HepG2 (cell line): ENCODE data around the gene EFCAB8. TPM values are rescaled to one million over a fixed set of nuclear protein-coding genes. Genes with fewer than 3 reads are reported as not detected.

ENCODE experiments used
- ATF3 ChIP-seq: sonication (generic); formaldehyde crosslinking; IDR thresholded peaks from 2 replicates; pipeline ENCODE4 v1.4.0; 2020; ENCODE audit warnings: missing genetic modification reagents
- ATRX ChIP-seq: sonication (generic); formaldehyde crosslinking; IDR thresholded peaks from 2 replicates; pipeline ENCODE4 v1.4.0; 2020; ENCODE audit warnings: missing genetic modification reagents, borderline replicate concordance
- CBFB ChIP-seq: sonication (generic); formaldehyde crosslinking; IDR thresholded peaks from 2 replicates; pipeline ENCODE4 v1.4.0; 2020; ENCODE audit warnings: missing genetic modification reagents
- FIP1L1 ChIP-seq: fragments of 200-400 bp; formaldehyde crosslinking; IDR thresholded peaks from 2 replicates; pipeline ENCODE4 v1.6.1; 2018; ENCODE audit warnings: low read depth, mild to moderate bottlenecking, low read length, moderate library complexity, borderline replicate concordance; ENCODE audit not compliant: insufficient read depth
- KMT2A ChIP-seq: sonication (generic); formaldehyde crosslinking; IDR thresholded peaks from 2 replicates; pipeline ENCODE4 v1.4.0; 2020; ENCODE audit warnings: missing genetic modification reagents
- MIER3 ChIP-seq: IDR thresholded peaks from 2 replicates; pipeline ENCODE4 v1.6.1; 2016; ENCODE audit warnings: missing compliant biosample characterization, borderline replicate concordance
- NFE2L2 ChIP-seq: fragments of 150-350 bp; IDR thresholded peaks from 2 replicates; pipeline ENCODE4 v1.6.1; 2014; ENCODE audit warnings: low read length
- NR2F2 ChIP-seq: IDR thresholded peaks from 2 replicates; pipeline ENCODE4 v1.6.1; 2012; ENCODE audit warnings: low read depth, inconsistent platforms, borderline replicate concordance
- NRL ChIP-seq: sonication (generic); formaldehyde crosslinking; IDR thresholded peaks from 2 replicates; pipeline ENCODE4 v1.5.0; 2020; ENCODE audit warnings: missing genetic modification reagents, mild to moderate bottlenecking, moderate library complexity, borderline replicate concordance
- PHF20 ChIP-seq: sonication (generic); formaldehyde crosslinking; IDR thresholded peaks from 2 replicates; pipeline ENCODE4 v1.5.0; 2020; ENCODE audit warnings: mild to moderate bottlenecking, missing genetic modification reagents
- SALL2 ChIP-seq: sonication (generic); formaldehyde crosslinking; IDR thresholded peaks from 2 replicates; pipeline ENCODE4 v1.8.1; 2023; ENCODE audit warnings: mild to moderate bottlenecking, missing genetic modification reagents, inconsistent platforms
- SNAPC2 ChIP-seq: sonication (generic); formaldehyde crosslinking; IDR thresholded peaks from 2 replicates; pipeline ENCODE4 v1.8.1; 2022; ENCODE audit warnings: mild to moderate bottlenecking, missing genetic modification reagents
- SOX5 ChIP-seq: IDR thresholded peaks from 2 replicates; pipeline ENCODE4 v1.6.1; 2016; ENCODE audit warnings: borderline replicate concordance
- SYNCRIP ChIP-seq: fragments of 200-400 bp; formaldehyde crosslinking; IDR thresholded peaks from 2 replicates; pipeline ENCODE4 v1.6.1; 2018; ENCODE audit warnings: mild to moderate bottlenecking, low read depth, low read length; ENCODE audit not compliant: insufficient read depth
- THRA ChIP-seq: sonication (generic); formaldehyde crosslinking; IDR thresholded peaks from 2 replicates; pipeline ENCODE4 v1.4.0; 2020; ENCODE audit warnings: missing genetic modification reagents, borderline replicate concordance
- ZNF232 ChIP-seq: sonication (generic); formaldehyde crosslinking; IDR thresholded peaks from 2 replicates; pipeline ENCODE4 v1.4.0; 2020; ENCODE audit warnings: missing genetic modification reagents, borderline replicate concordance
- ZNF256 ChIP-seq: sonication (generic); formaldehyde crosslinking; conservative IDR thresholded peaks from 2 replicates; pipeline ENCODE4 v1.4.0; 2020; ENCODE audit warnings: missing genetic modification reagents
- ZNF367 ChIP-seq: sonication (generic); formaldehyde crosslinking; IDR thresholded peaks from 2 replicates; pipeline ENCODE4 v1.4.0; 2020; ENCODE audit warnings: missing genetic modification reagents, borderline replicate concordance
- ZNF432 ChIP-seq: sonication (generic); formaldehyde crosslinking; IDR thresholded peaks from 2 replicates; pipeline ENCODE4 v1.5.0; 2020; ENCODE audit warnings: missing genetic modification reagents, mild to moderate bottlenecking, borderline replicate concordance
- ZNF772 ChIP-seq: sonication (generic); formaldehyde crosslinking; IDR thresholded peaks from 2 replicates; pipeline ENCODE4 v1.5.0; 2020; ENCODE audit warnings: mild to moderate bottlenecking, missing genetic modification reagents
- ZNF775 ChIP-seq: sonication (generic); formaldehyde crosslinking; IDR thresholded peaks from 2 replicates; pipeline ENCODE4 v1.4.0; 2020; ENCODE audit warnings: missing genetic modification reagents, mild to moderate bottlenecking, moderate library complexity, borderline replicate concordance
- ZNF780A ChIP-seq: sonication (generic); formaldehyde crosslinking; IDR thresholded peaks from 2 replicates; pipeline ENCODE4 v1.8.0; 2022; ENCODE audit warnings: mild to moderate bottlenecking, missing genetic modification reagents, moderate library complexity
- polyA plus RNA-seq, 8 experiments: library from polyadenylated mRNA; depleted of rRNA in 3 of 8; stranded (reverse) in 7 of 8; unstranded in 1 of 8; fragments of >200 nt; fragmentation: Illumina TruSeq in 4 of 8; extraction: Trizol in 4 of 8; gene quantifications; 2 replicates each; pipeline versions ENCODE4 v1.2.1 to v1.2.3, GENCODE V29; 2011 to 2016; ENCODE audit warnings: low read depth in 4 of 8, missing spikeins in 1 of 8, mixed read lengths in 1 of 8; ENCODE audit not compliant: insufficient read depth in 1 of 8
- total RNA-seq, 5 experiments: library from RNA; depleted of rRNA; stranded (reverse); fragments of >200 nt; fragmentation: Illumina TruSeq; extraction: Trizol; gene quantifications; 2 replicates each; pipeline ENCODE4 v1.2.3, GENCODE V29; 2016; ENCODE audit warnings: low read depth in 1 of 5
- TF ChIP-seq, protein P1 (sequence below): sonication (generic); formaldehyde crosslinking; IDR thresholded peaks from 2 replicates; pipeline ENCODE4 v1.5.1; 2020; ENCODE audit warnings: missing genetic modification reagents, mild to moderate bottlenecking, borderline replicate concordance
- TF ChIP-seq, protein P2 (sequence below): sonication (generic); formaldehyde crosslinking; IDR thresholded peaks from 2 replicates; pipeline ENCODE4 v1.8.0; 2023; ENCODE audit warnings: mild to moderate bottlenecking, missing genetic modification reagents
- TF ChIP-seq, protein P3 (sequence below), 2 experiments: sonication (generic) in 1 of 2; formaldehyde crosslinking in 1 of 2; IDR thresholded peaks; 2 replicates each; pipeline versions ENCODE4 v1.4.0 to v1.6.1; 2018 to 2020; ENCODE audit warnings: missing genetic modification reagents in 2 of 2, borderline replicate concordance in 1 of 2, low read depth in 1 of 2, mild to moderate bottlenecking in 1 of 2, missing biosample characterization in 1 of 2

EFCAB8 gene
- total and polyA plus RNA-seq, 2 of the 13 experiments (the other 11 are each of a cell fraction or from before 2014, with no cell fraction given): 0.15 to 0.22 TPM

DNA sequence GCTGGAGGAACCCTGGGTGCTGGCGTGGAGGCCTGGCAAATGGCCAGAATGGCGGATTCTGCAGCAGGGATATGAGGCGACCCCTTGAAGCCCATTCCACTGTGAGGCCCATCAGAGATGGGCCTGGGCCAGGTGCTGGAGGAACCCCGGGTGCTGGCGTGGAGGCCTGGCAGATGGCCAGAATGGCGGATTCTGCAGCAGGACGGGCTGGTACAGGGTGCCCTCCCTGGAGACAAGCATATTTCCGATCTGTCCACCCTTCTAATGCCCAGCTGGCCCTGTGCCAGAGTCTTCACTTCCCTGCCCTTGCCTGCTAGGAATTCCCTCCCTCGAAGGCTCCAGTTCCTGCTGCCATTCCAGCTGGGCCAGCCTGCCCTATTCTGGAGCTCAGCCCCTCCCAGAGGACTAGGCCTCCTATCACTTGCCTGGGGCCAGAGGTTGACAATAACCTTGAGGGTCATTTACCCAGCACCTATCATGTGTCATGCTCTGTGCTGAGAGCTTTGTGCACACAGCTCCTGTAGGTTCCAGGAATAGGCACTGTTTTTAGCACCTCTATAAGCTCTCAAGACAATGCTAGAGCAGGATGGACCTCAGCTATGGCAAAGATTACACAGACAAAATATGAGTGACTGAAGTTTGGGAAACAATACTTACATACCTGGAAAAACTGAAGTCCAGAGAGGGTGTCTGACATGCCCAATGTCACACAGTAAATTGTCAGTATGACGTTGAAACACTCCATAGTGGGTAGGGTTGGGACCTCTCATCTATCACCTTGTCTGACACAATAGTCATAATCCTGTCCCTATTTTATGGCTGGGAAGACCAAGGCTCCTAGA, 124.1 kb downstream of the EFCAB8 start (continued):
- no peak for TF ChIP-seq PHF20
- no peak for TF ChIP-seq ZNF256
- no peak for TF ChIP-seq ZNF772 (CRISPR knock-in tag)
- TF ChIP-seq ZNF367 (CRISPR knock-in tag): no peak
- TF ChIP-seq SNAPC2 (CRISPR knock-in tag): no peak
- TF ChIP-seq SYNCRIP: no peak
- TF ChIP-seq FIP1L1: no peak
- no peak for TF ChIP-seq CBFB (CRISPR knock-in tag)
- TF ChIP-seq NR2F2: no peak
- TF ChIP-seq SALL2: no peak
- TF ChIP-seq, protein P1, sequence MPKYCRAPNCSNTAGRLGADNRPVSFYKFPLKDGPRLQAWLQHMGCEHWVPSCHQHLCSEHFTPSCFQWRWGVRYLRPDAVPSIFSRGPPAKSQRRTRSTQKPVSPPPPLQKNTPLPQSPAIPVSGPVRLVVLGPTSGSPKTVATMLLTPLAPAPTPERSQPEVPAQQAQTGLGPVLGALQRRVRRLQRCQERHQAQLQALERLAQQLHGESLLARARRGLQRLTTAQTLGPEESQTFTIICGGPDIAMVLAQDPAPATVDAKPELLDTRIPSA (CRISPR knock-in tag): no peak
- no peak for TF ChIP-seq THRA (CRISPR knock-in tag)
- TF ChIP-seq ATF3 (CRISPR knock-in tag): no peak
- TF ChIP-seq ZNF432 (CRISPR knock-in tag): no peak
- no peak for TF ChIP-seq ZNF780A (CRISPR knock-in tag)
- no peak for TF ChIP-seq SOX5
- no peak for TF ChIP-seq ZNF232
- TF ChIP-seq ZNF775 (CRISPR knock-in tag): no peak
- TF ChIP-seq, protein P2, sequence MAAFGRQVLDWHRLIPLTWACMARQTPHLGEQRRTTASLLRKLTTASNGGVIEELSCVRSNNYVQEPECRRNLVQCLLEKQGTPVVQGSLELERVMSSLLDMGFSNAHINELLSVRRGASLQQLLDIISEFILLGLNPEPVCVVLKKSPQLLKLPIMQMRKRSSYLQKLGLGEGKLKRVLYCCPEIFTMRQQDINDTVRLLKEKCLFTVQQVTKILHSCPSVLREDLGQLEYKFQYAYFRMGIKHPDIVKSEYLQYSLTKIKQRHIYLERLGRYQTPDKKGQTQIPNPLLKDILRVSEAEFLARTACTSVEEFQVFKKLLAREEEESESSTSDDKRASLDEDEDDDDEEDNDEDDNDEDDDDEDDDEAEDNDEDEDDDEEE (CRISPR knock-in tag): no peak
- TF ChIP-seq, protein P3, sequence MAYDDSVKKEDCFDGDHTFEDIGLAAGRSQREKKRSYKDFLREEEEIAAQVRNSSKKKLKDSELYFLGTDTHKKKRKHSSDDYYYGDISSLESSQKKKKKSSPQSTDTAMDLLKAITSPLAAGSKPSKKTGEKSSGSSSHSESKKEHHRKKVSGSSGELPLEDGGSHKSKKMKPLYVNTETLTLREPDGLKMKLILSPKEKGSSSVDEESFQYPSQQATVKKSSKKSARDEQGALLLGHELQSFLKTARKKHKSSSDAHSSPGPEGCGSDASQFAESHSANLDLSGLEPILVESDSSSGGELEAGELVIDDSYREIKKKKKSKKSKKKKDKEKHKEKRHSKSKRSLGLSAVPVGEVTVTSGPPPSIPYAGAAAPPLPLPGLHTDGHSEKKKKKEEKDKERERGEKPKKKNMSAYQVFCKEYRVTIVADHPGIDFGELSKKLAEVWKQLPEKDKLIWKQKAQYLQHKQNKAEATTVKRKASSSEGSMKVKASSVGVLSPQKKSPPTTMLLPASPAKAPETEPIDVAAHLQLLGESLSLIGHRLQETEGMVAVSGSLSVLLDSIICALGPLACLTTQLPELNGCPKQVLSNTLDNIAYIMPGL (CRISPR knock-in tag; IDR thresholded peaks at IDR 0.05; ENCODE audit: borderline replicate concordance in 1 of 2, low read depth in 1 of 2): no peak
- no peak for TF ChIP-seq ATRX (CRISPR knock-in tag)
- no peak for TF ChIP-seq KMT2A (CRISPR knock-in tag)
- no peak for TF ChIP-seq NFE2L2
- TF ChIP-seq MIER3 (CRISPR knock-in tag): no peak
- peak; percentile 56; the same call in 1 of the 2 replicates for TF ChIP-seq NRL
